KMS-11 (cell line): ENCODE measurements around the gene MAPK8IP3.
A peak's percentile ranks its signal among the peaks of the same experiment; 100 is the strongest.

ENCODE experiments used
- H2AFZ ChIP-seq: fragments of 200-600 bp; sonication (generic); 2 replicates; pipeline ENCODE4 v1.6.1; 2016; ENCODE audit warnings: antibody characterized with exemption, mixed run types, low read depth
- H3K27ac ChIP-seq: fragments of 200-600 bp; sonication (generic); 2 replicates; pipeline ENCODE4 v1.6.1; 2016; ENCODE audit warnings: mild to moderate bottlenecking, mixed run types
- H3K27me3 ChIP-seq: fragments of 200-600 bp; sonication (generic); 2 replicates; pipeline ENCODE4 v1.6.1; 2017; ENCODE audit warnings: mild to moderate bottlenecking, low read depth, mixed run types, moderate library complexity; ENCODE audit not compliant: insufficient read depth
- H3K36me3 ChIP-seq: fragments of 200-600 bp; sonication (generic); 2 replicates; pipeline ENCODE4 v1.6.1; 2017; ENCODE audit warnings: mild to moderate bottlenecking, mixed run types; ENCODE audit not compliant: insufficient read depth
- H3K4me1 ChIP-seq: fragments of 200-600 bp; sonication (generic); 2 replicates; pipeline ENCODE4 v1.6.1; 2016; ENCODE audit warnings: mild to moderate bottlenecking, low read depth, mixed run types; ENCODE audit not compliant: poor library complexity, severe bottlenecking
- H3K4me2 ChIP-seq: fragments of 200-600 bp; sonication (generic); 2 replicates; pipeline ENCODE4 v1.7.0; 2016; ENCODE audit warnings: mild to moderate bottlenecking, mixed run types
- H3K4me3 ChIP-seq: fragments of 200-600 bp; sonication (generic); IDR thresholded peaks from 2 replicates; pipeline ENCODE4 v1.6.1; 2017; ENCODE audit warnings: low read depth, low read length, mixed read lengths; ENCODE audit not compliant: insufficient read depth
- H3K79me2 ChIP-seq: fragments of 200-600 bp; sonication (generic); 2 replicates; pipeline ENCODE4 v1.6.1; 2016; ENCODE audit warnings: low read depth, mixed run types; ENCODE audit not compliant: insufficient read depth
- H3K9ac ChIP-seq: fragments of 200-600 bp; sonication (generic); 2 replicates; pipeline ENCODE4 v1.6.1; 2016; ENCODE audit warnings: mild to moderate bottlenecking, mixed run types
- H4K20me1 ChIP-seq: fragments of 200-600 bp; sonication (generic); 2 replicates; pipeline ENCODE4 v1.6.1; 2016; ENCODE audit warnings: mild to moderate bottlenecking, mixed run types; ENCODE audit not compliant: insufficient read depth
- CTCF ChIP-seq: fragments of 200-600 bp; sonication (generic); conservative IDR thresholded peaks from 2 replicates; pipeline ENCODE4 v1.6.1; 2017; ENCODE audit warnings: low read depth, mild to moderate bottlenecking, antibody characterized with exemption, low read length, moderate library complexity, mixed read lengths

Gene MAPK8IP3

GRCh38 chr16:1771864-1772361 lies 65.9 kb downstream of the MAPK8IP3 start:
- peak overlapping the region; percentile 82 for H3K27ac ChIP-seq
- peak overlapping the region; percentile 41; the same call in 1 of the 2 replicates for H2AFZ ChIP-seq
- H3K36me3 ChIP-seq, result no peaks in the 10 kb centered on the region

GRCh38 chr16:1772362-1772907 lies 66.4 kb downstream of the MAPK8IP3 start, which contains the start of gene EME2:
TSS of gene EME2 (plus strand) at chr16:1772810. CDS start at chr16:1773228, 418 bp downstream.
- peaks cover 41% of the 10 kb centered on the region for H3K79me2 ChIP-seq
- no peaks in the 10 kb centered on the region for H3K36me3 ChIP-seq
- peak within 1 kb of the TSS; percentile 82 for H3K27ac ChIP-seq
- H3K4me3 ChIP-seq, result no peak within 1 kb of the TSS
- peaks cover 19% of the 10 kb centered on the region for H3K4me1 ChIP-seq
- peak within 1 kb of the TSS; percentile 67 for H2AFZ ChIP-seq
- peak within 1 kb of the TSS; percentile 89 for H3K9ac ChIP-seq
- TF ChIP-seq CTCF, result no peak; the same call in 1 of the 2 replicates
- H4K20me1 ChIP-seq, result no peaks in the 10 kb centered on the region
- H3K27me3 ChIP-seq, result no peaks in the 10 kb centered on the region
- peak within 1 kb of the TSS; percentile 99 for H3K4me2 ChIP-seq

More at GRCh38 chr16:1771864-1772361, 65.9 kb downstream of the MAPK8IP3 start:
- peak overlapping the region; percentile 91 for H3K4me2 ChIP-seq
- peaks cover 41% of the 10 kb centered on the region for H3K79me2 ChIP-seq
- H3K4me3 ChIP-seq, result no peak overlapping the region
- H4K20me1 ChIP-seq, result no peaks in the 10 kb centered on the region
- no peaks in the 10 kb centered on the region for H3K27me3 ChIP-seq
- H3K9ac ChIP-seq, result peak overlapping the region; percentile 89
- no peak for TF ChIP-seq CTCF
- peaks cover 19% of the 10 kb centered on the region for H3K4me1 ChIP-seq

GRCh38 chr16:1772908-1773702 lies 67.1 kb downstream of the MAPK8IP3 start, which contains the start of gene MRPS34:
TSS of gene MRPS34 (minus strand) at chr16:1773134. CDS start at chr16:1773119, 15 bp downstream.
- Histone ChIP-seq H3K79me2 (peaks cover 41% of the 10 kb centered on the region), H3K36me3 (no peaks in the 10 kb centered on the region), H3K4me1 (peaks cover 19% of the 10 kb centered on the region), H3K27me3 (no peaks in the 10 kb centered on the region), H3K27ac (peak within 1 kb of the TSS; percentile 82), H4K20me1 (no peaks in the 10 kb centered on the region), H3K4me3 (no peak within 1 kb of the TSS), H2AFZ (peak within 1 kb of the TSS; percentile 67), H3K9ac (peak within 1 kb of the TSS; percentile 89), H3K4me2 (peak within 1 kb of the TSS; percentile 99)
- peak; percentile 77 for TF ChIP-seq CTCF

GRCh38 chr16:1773703-1774447 lies 67.9 kb downstream of the MAPK8IP3 start:
- H3K27ac ChIP-seq, result peak overlapping the region; percentile 82
- H3K4me1 ChIP-seq, result peaks cover 19% of the 10 kb centered on the region
- no peaks in the 10 kb centered on the region for H3K27me3 ChIP-seq
- no peaks in the 10 kb centered on the region for H4K20me1 ChIP-seq
- TF ChIP-seq CTCF, result peak; percentile 39; the same call in 1 of the 2 replicates
- no peaks in the 10 kb centered on the region for H3K36me3 ChIP-seq
- H3K4me3 ChIP-seq, result no peak overlapping the region
- peak overlapping the region; percentile 89; the same call in 1 of the 2 replicates for H3K9ac ChIP-seq
- H3K4me2 ChIP-seq, result peak overlapping the region; percentile 99
- H3K79me2 ChIP-seq, result peaks cover 41% of the 10 kb centered on the region
- peak overlapping the region; percentile 67; the same call in 1 of the 2 replicates for H2AFZ ChIP-seq
